OCI-LY3 (cell line): ENCODE results near the gene HS1BP3.

Experiments used
- EZH2phosphoT487 ChIP-seq: fragments of 200-600 bp; shearing (Covaris generic); IDR thresholded peaks from 2 replicates; pipeline ENCODE4 v1.6.1; 2018; ENCODE audit warnings: antibody characterized with exemption, mixed run types, low read depth
- TF ChIP-seq, protein P1 (sequence below): fragments of 200-600, 300-600 bp; sonication (generic); IDR thresholded peaks from 2 replicates; pipeline ENCODE4 v1.5.1; 2014; ENCODE audit warnings: antibody characterized with exemption, low read length, low read depth

- TF ChIP-seq, protein P1, sequence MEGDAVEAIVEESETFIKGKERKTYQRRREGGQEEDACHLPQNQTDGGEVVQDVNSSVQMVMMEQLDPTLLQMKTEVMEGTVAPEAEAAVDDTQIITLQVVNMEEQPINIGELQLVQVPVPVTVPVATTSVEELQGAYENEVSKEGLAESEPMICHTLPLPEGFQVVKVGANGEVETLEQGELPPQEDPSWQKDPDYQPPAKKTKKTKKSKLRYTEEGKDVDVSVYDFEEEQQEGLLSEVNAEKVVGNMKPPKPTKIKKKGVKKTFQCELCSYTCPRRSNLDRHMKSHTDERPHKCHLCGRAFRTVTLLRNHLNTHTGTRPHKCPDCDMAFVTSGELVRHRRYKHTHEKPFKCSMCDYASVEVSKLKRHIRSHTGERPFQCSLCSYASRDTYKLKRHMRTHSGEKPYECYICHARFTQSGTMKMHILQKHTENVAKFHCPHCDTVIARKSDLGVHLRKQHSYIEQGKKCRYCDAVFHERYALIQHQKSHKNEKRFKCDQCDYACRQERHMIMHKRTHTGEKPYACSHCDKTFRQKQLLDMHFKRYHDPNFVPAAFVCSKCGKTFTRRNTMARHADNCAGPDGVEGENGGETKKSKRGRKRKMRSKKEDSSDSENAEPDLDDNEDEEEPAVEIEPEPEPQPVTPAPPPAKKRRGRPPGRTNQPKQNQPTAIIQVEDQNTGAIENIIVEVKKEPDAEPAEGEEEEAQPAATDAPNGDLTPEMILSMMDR, result no peak
- TF ChIP-seq EZH2phosphoT487, result no peak
Observed at GRCh38 chr2:20626392-20626697, 24.6 kb downstream of the HS1BP3 start.
